WTC11 (cell line): ENCODE measurements around the gene IL9. TPM values are rescaled to one million over a fixed set of nuclear protein-coding genes. Genes with fewer than 3 reads are reported as not detected.

Experiments used
- ATAC-seq: fragments of 200-7000 bp; cut with Tn5 transposase; 2 replicates; pipeline ENCODE4 v1.10.0; 2021; ENCODE audit warnings: mild to moderate bottlenecking, moderate library complexity
- CTCF ChIA-PET: fragments of 300-600 bp; sonication (Branson Sonifier 250); formaldehyde crosslinking; loops from one replicate; lab custom pipeline; 2021; ENCODE audit warnings: antibody characterized with exemption; lab: Charles Lee
- POLR2A ChIA-PET: fragments of 350-600 bp; sonication (Branson Sonifier 250); formaldehyde crosslinking; loops from one replicate; lab custom pipeline; 2021; ENCODE audit warnings: antibody characterized with exemption; lab: Charles Lee
- DNase-seq: peaks from one replicate; pipeline ENCODE4 v3.0.0; 2021; ENCODE audit warnings: low spot score
- H3K27ac Mint-ChIP-seq: 2 replicates; pipeline ENCODE4 v1.8.0; 2021; ENCODE audit warnings: mixed read lengths
- H3K27me3 Mint-ChIP-seq: 2 replicates; pipeline ENCODE4 v1.8.0; 2021; ENCODE audit warnings: low read depth, mild to moderate bottlenecking, moderate library complexity, mixed read lengths
- H3K36me3 Mint-ChIP-seq: 2 replicates; pipeline ENCODE4 v1.8.0; 2021; ENCODE audit warnings: mixed read lengths
- H3K4me1 Mint-ChIP-seq: 2 replicates; pipeline ENCODE4 v1.8.0; 2022; ENCODE audit warnings: mixed read lengths
- H3K4me3 Mint-ChIP-seq: 2 replicates; pipeline ENCODE4 v1.8.0; 2021; ENCODE audit warnings: mild to moderate bottlenecking, moderate library complexity, mixed read lengths
- H3K9me3 Mint-ChIP-seq: 2 replicates; pipeline ENCODE4 v1.8.0; 2021; ENCODE audit warnings: mixed read lengths
- CTCF ChIP-seq: fragments of 200-600 bp; IDR thresholded peaks from 2 replicates; pipeline ENCODE4 v1.8.0; 2022; ENCODE audit warnings: antibody characterized with exemption
- ESRRA ChIP-seq: sonication (generic); formaldehyde crosslinking; IDR thresholded peaks from 2 replicates; pipeline ENCODE4 v1.8.1; 2022; ENCODE audit warnings: mild to moderate bottlenecking, missing genetic modification reagents, borderline replicate concordance
- GRHL2 ChIP-seq: fragments of 250-450 bp; sonication (Bioruptor Pico); IDR thresholded peaks from 2 replicates; pipeline ENCODE4 v1.8.0; 2022; ENCODE audit warnings: mild to moderate bottlenecking, moderate library complexity; ENCODE audit not compliant: insufficient replicate concordance, severe bottlenecking
- GTF2I ChIP-seq: fragments of 250-450 bp; sonication (Bioruptor Pico); conservative IDR thresholded peaks from 2 replicates; pipeline ENCODE4 v1.4.0; 2021; ENCODE audit warnings: mild to moderate bottlenecking
- IRF2 ChIP-seq: sonication (generic); formaldehyde crosslinking; IDR thresholded peaks from 2 replicates; pipeline ENCODE4 v1.8.0; 2022; ENCODE audit warnings: low read depth, missing genetic modification reagents, borderline replicate concordance
- MXD4 ChIP-seq: fragments of 250-450 bp; sonication (Bioruptor Pico); IDR thresholded peaks from 2 replicates; pipeline ENCODE4 v1.8.0; 2021; ENCODE audit warnings: mild to moderate bottlenecking, moderate library complexity, borderline replicate concordance
- MYBL2 ChIP-seq: sonication (generic); formaldehyde crosslinking; IDR thresholded peaks from 2 replicates; pipeline ENCODE4 v1.8.1; 2023; ENCODE audit warnings: mild to moderate bottlenecking, moderate library complexity, missing genetic modification reagents
- NFE2L1 ChIP-seq: sonication (generic); formaldehyde crosslinking; IDR thresholded peaks from 2 replicates; pipeline ENCODE4 v1.8.1; 2023; ENCODE audit warnings: missing genetic modification reagents
- PRRX2 ChIP-seq: fragments of 250-450 bp; sonication (Bioruptor Pico); IDR thresholded peaks from 2 replicates; pipeline ENCODE4 v1.8.0; 2021; ENCODE audit warnings: mild to moderate bottlenecking
- RELA ChIP-seq: sonication (generic); formaldehyde crosslinking; IDR thresholded peaks from 2 replicates; pipeline ENCODE4 v1.8.1; 2022; ENCODE audit warnings: missing genetic modification reagents, mild to moderate bottlenecking, borderline replicate concordance
- SMAD4 ChIP-seq: sonication (generic); formaldehyde crosslinking; IDR thresholded peaks from 2 replicates; pipeline ENCODE4 v1.8.0; 2022; ENCODE audit warnings: mild to moderate bottlenecking, missing genetic modification reagents
- TEAD1 ChIP-seq: sonication (generic); formaldehyde crosslinking; IDR thresholded peaks from 2 replicates; pipeline ENCODE4 v1.8.0; 2022; ENCODE audit warnings: mild to moderate bottlenecking, missing genetic modification reagents
- TEAD4 ChIP-seq: sonication (generic); formaldehyde crosslinking; IDR thresholded peaks from 2 replicates; pipeline ENCODE4 v1.8.0; 2022; ENCODE audit warnings: mild to moderate bottlenecking, missing genetic modification reagents
- TP53 ChIP-seq: sonication (generic); formaldehyde crosslinking; IDR thresholded peaks from 2 replicates; pipeline ENCODE4 v1.8.1; 2023; ENCODE audit warnings: mild to moderate bottlenecking, missing genetic modification reagents
- USF2 ChIP-seq: sonication (generic); formaldehyde crosslinking; IDR thresholded peaks from 2 replicates; pipeline ENCODE4 v1.8.1; 2023; ENCODE audit warnings: mild to moderate bottlenecking, missing genetic modification reagents, moderate library complexity
- ZBTB43 ChIP-seq: sonication (generic); formaldehyde crosslinking; IDR thresholded peaks from 2 replicates; pipeline ENCODE4 v1.8.1; 2023; ENCODE audit warnings: mild to moderate bottlenecking, missing genetic modification reagents
- ZMAT4 ChIP-seq: fragments of 250-450 bp; sonication (Bioruptor Pico); IDR thresholded peaks from 2 replicates; pipeline ENCODE4 v1.9.0; 2021; ENCODE audit warnings: mild to moderate bottlenecking
- ZNF532 ChIP-seq: fragments of 250-450 bp; sonication (Bioruptor Pico); IDR thresholded peaks from 2 replicates; pipeline ENCODE4 v1.9.0; 2021; ENCODE audit warnings: mild to moderate bottlenecking, borderline replicate concordance
- total RNA-seq: library from RNA; stranded (reverse); gene quantifications from 3 replicates; pipeline ENCODE4 v1.2.3, GENCODE V29; 2021
- TF ChIP-seq, protein P1 (sequence below): sonication (generic); formaldehyde crosslinking; IDR thresholded peaks from 2 replicates; pipeline ENCODE4 v1.8.0; 2022; ENCODE audit warnings: mild to moderate bottlenecking, missing genetic modification reagents
- TF ChIP-seq, protein P2 (sequence below): fragments of 250-450 bp; sonication (Bioruptor Pico); IDR thresholded peaks from 2 replicates; pipeline ENCODE4 v1.8.0; 2021; ENCODE audit warnings: mild to moderate bottlenecking

Gene IL9
- total RNA-seq, 1 experiment from 2014 or later, result not detected

DNA sequence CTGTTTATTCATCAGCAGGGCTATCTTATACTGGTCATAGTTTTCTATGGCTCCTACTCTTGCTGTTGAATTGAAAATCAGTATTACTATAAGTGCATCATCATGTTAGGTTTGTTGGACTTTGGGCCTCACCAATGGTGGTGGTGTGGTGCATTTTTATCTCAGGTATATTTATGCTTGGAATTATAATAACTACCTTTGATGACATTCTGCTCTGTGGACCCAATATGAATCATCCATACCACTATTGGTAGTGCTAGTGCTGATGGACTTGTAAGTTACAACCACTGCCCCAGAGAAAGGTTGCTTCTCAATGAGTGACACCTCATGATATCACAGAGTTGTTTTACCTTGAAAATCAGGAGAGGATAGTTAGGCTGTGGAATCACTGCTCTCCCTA is 28.0 kb downstream of the IL9 start (continued):
- no peak for TF ChIP-seq ZNF532
- TF ChIP-seq ZMAT4 (CRISPR knock-in tag), result no peak

- DNase-seq (no peak), ATAC-seq (no peak)
- Mint-ChIP-seq H3K4me1 (no peaks in the 10 kb centered on the region), H3K27me3 (peaks cover 3% of the 10 kb centered on the region; the same call in 1 of the 2 replicates), H3K27ac (no peak overlapping the region), H3K9me3 (no peaks in the 10 kb centered on the region), H3K36me3 (no peaks in the 10 kb centered on the region), H3K4me3 (no peak overlapping the region)
- POLR2A ChIA-PET, result no interaction called here
- CTCF ChIA-PET, result no interaction called here
- TF ChIP-seq TEAD1 (CRISPR knock-in tag) (no peak), MXD4 (CRISPR knock-in tag) (no peak), GRHL2 (no peak), TP53 (no peak), TEAD4 (CRISPR knock-in tag) (no peak), NFE2L1 (CRISPR knock-in tag) (no peak), ESRRA (no peak), USF2 (no peak), ZBTB43 (CRISPR knock-in tag) (no peak), SMAD4 (CRISPR knock-in tag) (no peak), IRF2 (no peak), MYBL2 (CRISPR knock-in tag) (no peak), RELA (CRISPR knock-in tag) (no peak), CTCF (no peak), GTF2I (no peak), PRRX2 (CRISPR knock-in tag) (no peak)
- TF ChIP-seq, protein P1, sequence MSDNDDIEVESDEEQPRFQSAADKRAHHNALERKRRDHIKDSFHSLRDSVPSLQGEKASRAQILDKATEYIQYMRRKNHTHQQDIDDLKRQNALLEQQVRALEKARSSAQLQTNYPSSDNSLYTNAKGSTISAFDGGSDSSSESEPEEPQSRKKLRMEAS (CRISPR knock-in tag), result no peak
- TF ChIP-seq, protein P2, sequence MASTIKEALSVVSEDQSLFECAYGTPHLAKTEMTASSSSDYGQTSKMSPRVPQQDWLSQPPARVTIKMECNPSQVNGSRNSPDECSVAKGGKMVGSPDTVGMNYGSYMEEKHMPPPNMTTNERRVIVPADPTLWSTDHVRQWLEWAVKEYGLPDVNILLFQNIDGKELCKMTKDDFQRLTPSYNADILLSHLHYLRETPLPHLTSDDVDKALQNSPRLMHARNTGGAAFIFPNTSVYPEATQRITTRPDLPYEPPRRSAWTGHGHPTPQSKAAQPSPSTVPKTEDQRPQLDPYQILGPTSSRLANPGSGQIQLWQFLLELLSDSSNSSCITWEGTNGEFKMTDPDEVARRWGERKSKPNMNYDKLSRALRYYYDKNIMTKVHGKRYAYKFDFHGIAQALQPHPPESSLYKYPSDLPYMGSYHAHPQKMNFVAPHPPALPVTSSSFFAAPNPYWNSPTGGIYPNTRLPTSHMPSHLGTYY, result no peak
Observed at GRCh38 chr5:135866016-135866415, 29.6 kb downstream of the IL9 start.
